ENCODE results near the gene CCDC85B. TPM values are rescaled to one million over a fixed set of nuclear protein-coding genes. Genes with fewer than 3 reads are reported as not detected.

The CCDC85B gene
- total and polyA plus RNA-seq, 2 of the 8 experiments (the other 6 are each of a cell fraction or from before 2014, with no cell fraction given): 19.8 to 30.8 TPM

GRCh38 chr11:65866509-65867283 lies 23.8 kb upstream of the CCDC85B start:
- H3K9me3 ChIP-seq (ENCODE audit: insufficient read depth in 2 of 2, low read depth in 1 of 2, low read length in 1 of 2): no peaks in the 10 kb centered on the region
- H2BK15ac ChIP-seq (ENCODE audit: low read length): no peak overlapping the region
- H4K91ac ChIP-seq (replicated peaks; ENCODE audit: insufficient read length, low read length): no peak overlapping the region
- peaks cover 5 to 17% (median 14%) of the 10 kb centered on the region in 4 experiments for H3K36me3 ChIP-seq (ENCODE audit: control insufficient read depth in 2 of 4, insufficient read depth in 4 of 4, low read length in 3 of 4)
- 93% methylated on average over 21 of the region's 21 CpGs; no CpG with 5 or more reads in 1 of the 2 experiments for WGBS, 2 experiments (ENCODE audit: extremely low coverage in 1 of 2, insufficient coverage in 1 of 2, insufficient read length in 1 of 2, insufficient replicate concordance in 2 of 2, low coverage in 1 of 2, low lambda C conversion rate in 2 of 2, missing lambda C conversion rate in 1 of 2)
- peaks cover 0 to 22% (median 8%) of the 10 kb centered on the region in 4 experiments; a peak in 3 of 7 replicates for H3K27me3 ChIP-seq (replicated peaks in 1 of 4; ENCODE audit: control insufficient read depth in 3 of 4, extremely low read depth in 1 of 4, insufficient read depth in 3 of 4, low read length in 3 of 4)
- no peak overlapping the region for H3K4me3 ChIP-seq (ENCODE audit: extremely low read depth in 1 of 4, insufficient read depth in 2 of 4, low read depth in 3 of 4, low read length in 4 of 4)
- no peak overlapping the region for H3K4ac ChIP-seq (replicated peaks; ENCODE audit: insufficient read length, low read depth, low read length)
- H4K8ac ChIP-seq (ENCODE audit: extremely low read depth, insufficient read depth, low read length): no peak overlapping the region; the same call in 1 of the 2 replicates
- H2BK20ac ChIP-seq (ENCODE audit: low read length): no peak overlapping the region
- no peak overlapping the region for H3K23ac ChIP-seq (ENCODE audit: insufficient read length)
- DNase-seq (ENCODE audit: low read depth in 1 of 2, low spot score in 2 of 2): no peak
- H3K27ac ChIP-seq (ENCODE audit: low read depth, low read length): no peak overlapping the region
- FAIRE-seq: no peak
- no peak overlapping the region for H2BK120ac ChIP-seq (replicated peaks; ENCODE audit: low read depth, low read length)
- no peak overlapping the region for H3K56ac ChIP-seq (replicated peaks; ENCODE audit: insufficient read length, low read depth, low read length)
- peak overlapping the region in 1 of 2 experiments; percentile 86; a peak in 2 of 4 replicates for H3K4me2 ChIP-seq (ENCODE audit: insufficient read depth in 1 of 2, low read depth in 2 of 2, low read length in 2 of 2)
- H2AK5ac ChIP-seq (ENCODE audit: low read depth, low read length): no peak overlapping the region
- ChIA-PET CTCF (ENCODE audit: partially characterized antibody) (interaction anchor here (1.5 to 9.9 kb wide), 4 partner anchors 12 to 65 kb away, joined by 3 to 191 read pairs (median 37); partner anchors contain the start of genes CCDC85B and FIBP), POLR2A (ENCODE audit: partially characterized antibody) (interaction anchor here (0.6 to 39.7 kb wide), 3 partner anchors 8 to 132 kb away, joined by 3 to 1071 read pairs (median 1071); partner anchors contain the start of genes CCDC85B, CFL1, CTSW and EFEMP2)
- H3K79me1 ChIP-seq (ENCODE audit: low read depth, low read length): no peaks in the 10 kb centered on the region; the same call in 1 of the 2 replicates
- no peak overlapping the region for H4K5ac ChIP-seq (ENCODE audit: insufficient read length, low read depth, low read length)
- H2BK5ac ChIP-seq (ENCODE audit: low read depth, low read length): no peak overlapping the region
- peaks cover 4% of the 10 kb centered on the region; the same call in 1 of the 2 replicates for H3K23me2 ChIP-seq (ENCODE audit: low read depth, low read length)
- H3K14ac ChIP-seq (ENCODE audit: insufficient read length): no peak overlapping the region
- peaks cover 0 to 2% of the 10 kb centered on the region in 2 experiments for H4K20me1 ChIP-seq (replicated peaks in 1 of 2; ENCODE audit: control insufficient read depth in 1 of 2, insufficient read depth in 2 of 2, low read length in 2 of 2)
- H3K9ac ChIP-seq (replicated peaks in 1 of 4; ENCODE audit: extremely low read depth in 1 of 4, low read depth in 3 of 4, low read length in 3 of 4): no peak overlapping the region
- no peak overlapping the region for H2AFZ ChIP-seq (ENCODE audit: low read length)
- H3K79me2 ChIP-seq (ENCODE audit: control insufficient read depth in 1 of 2, insufficient read depth in 2 of 2, low read length in 2 of 2): peaks cover 0 to 1% of the 10 kb centered on the region in 2 experiments; a peak in 1 of 4 replicates
- H3K4me1 ChIP-seq (replicated peaks in 1 of 4; ENCODE audit: control insufficient read depth in 3 of 4, insufficient read depth in 4 of 4, low read length in 3 of 4): peaks cover 0 to 4% (median 3%) of the 10 kb centered on the region in 4 experiments; a peak in 5 of 7 replicates
- no peak overlapping the region for H3K18ac ChIP-seq (ENCODE audit: extremely low read depth, low read length)
- H2BK12ac ChIP-seq (ENCODE audit: low read depth, low read length): no peak overlapping the region
- no peak for TF ChIP-seq GTF2F1 (IDR thresholded peaks at IDR 0.05; ENCODE audit: borderline replicate concordance, low read depth, low read length)
- no peak for TF ChIP-seq JUN (IDR thresholded peaks at IDR 0.05; ENCODE audit: low read depth, low read length)
- no peak for TF ChIP-seq SP1 (IDR thresholded peaks at IDR 0.05; ENCODE audit: low read depth, low read length)
- no peak for TF ChIP-seq CREB1 (IDR thresholded peaks at IDR 0.05)
- TF ChIP-seq ATF2 (IDR thresholded peaks at IDR 0.05; ENCODE audit: low read length): no peak
- no peak for TF ChIP-seq EGR1 (IDR thresholded peaks at IDR 0.05; ENCODE audit: borderline replicate concordance, low read depth, low read length)
- no peak for TF ChIP-seq EZH2 (IDR thresholded peaks at IDR 0.05; ENCODE audit: low read depth, low read length, severe bottlenecking)
- no peak for TF ChIP-seq RAD21 (IDR thresholded peaks at IDR 0.05 in 1 of 2, conservative IDR thresholded peaks at IDR 0.05 in 1 of 2; ENCODE audit: low read depth in 2 of 2, low read length in 2 of 2)

All from H1 (cell line).